Measurements from ENCODE around the gene DMRTB1. TPM values are rescaled to one million over a fixed set of nuclear protein-coding genes. Genes with fewer than 3 reads are reported as not detected.

Gene DMRTB1
- total RNA-seq, 1 experiment from 2014 or later = not detected

DNA sequence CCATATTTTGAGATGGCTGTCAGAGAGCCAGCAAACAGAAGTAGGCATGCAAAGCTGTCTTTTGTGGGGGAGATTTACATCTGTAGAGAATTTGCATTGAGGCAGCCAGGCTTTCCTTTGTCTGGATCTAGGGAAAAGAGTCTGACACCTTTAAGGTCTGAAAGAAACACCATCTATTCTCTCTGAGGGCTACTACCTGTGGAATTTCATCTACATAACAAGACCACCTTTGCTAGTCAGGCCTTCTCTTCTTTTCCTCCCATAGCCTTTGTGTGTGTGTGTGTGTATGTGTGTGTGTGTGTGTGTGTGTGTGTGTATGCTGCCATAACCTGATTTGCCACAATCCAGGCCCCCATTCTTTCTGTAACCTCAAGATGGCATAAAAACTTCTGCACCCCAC, 28.4 kb upstream of the DMRTB1 start:
- H3K4me3 ChIP-seq (replicated peaks in 1 of 2; ENCODE audit: low read depth in 1 of 2, low read length in 2 of 2) = no peak overlapping the region
- intact Hi-C loops (cut with micrococcal nuclease) = no loop called here
- no peaks in the 10 kb centered on the region for H3K9me3 ChIP-seq (ENCODE audit: control insufficient read depth in 1 of 2, insufficient read depth in 1 of 2, low read depth in 1 of 2, low read length in 2 of 2)
- no peak overlapping the region for H3K27ac ChIP-seq (ENCODE audit: low read depth, low read length)
- no peaks in the 10 kb centered on the region for H3K79me2 ChIP-seq (ENCODE audit: insufficient read depth, low read length)
- BruUV-seq (replicated peaks) = no TSS peak
- DNase-seq (ENCODE audit: low read depth, low spot score) (no peak), ATAC-seq (no peak)
- H3K27me3 ChIP-seq (ENCODE audit: insufficient read depth, low read length) = no peaks in the 10 kb centered on the region
- no peak overlapping the region for H2AFZ ChIP-seq (ENCODE audit: low read depth, low read length, poor library complexity, severe bottlenecking)
- no peak overlapping the region for H3K4me2 ChIP-seq (ENCODE audit: low read length)
- RAD21 ChIA-PET (ENCODE audit: low non-redundant PET in 1 of 2, low total read pairs in 2 of 2, uncharacterized antibody in 2 of 2, unreplicated experiment in 2 of 2) = no interaction called here
- H3K36me3 ChIP-seq (ENCODE audit: control insufficient read depth in 1 of 2, insufficient read depth in 2 of 2, low read length in 2 of 2) = no peaks in the 10 kb centered on the region
- no peak overlapping the region for H3K9ac ChIP-seq (ENCODE audit: low read length)
- CTCF ChIA-PET = no interaction called here
- no peaks in the 10 kb centered on the region for H3K9me2 ChIP-seq (ENCODE audit: insufficient read depth)
- H4K20me1 ChIP-seq (ENCODE audit: insufficient read depth) = no peaks in the 10 kb centered on the region
- no peaks in the 10 kb centered on the region for H3K4me1 ChIP-seq (ENCODE audit: control insufficient read depth in 1 of 2, insufficient read depth in 2 of 2, low read length in 2 of 2)
- POLR2A ChIA-PET = no interaction called here
- TF ChIP-seq EZH2phosphoT487 (IDR thresholded peaks at IDR 0.05; ENCODE audit: borderline replicate concordance) (no peak), CEBPB (IDR thresholded peaks at IDR 0.05; ENCODE audit: low read depth) (no peak), YY1 (IDR thresholded peaks at IDR 0.05; ENCODE audit: extremely low read depth, insufficient replicate concordance, low read depth, low read length) (no peak), ELF1 (IDR thresholded peaks at IDR 0.05; ENCODE audit: borderline replicate concordance, low read depth) (no peak), JUND (IDR thresholded peaks at IDR 0.05) (no peak), TCF7L2 (IDR thresholded peaks at IDR 0.05; ENCODE audit: borderline replicate concordance, extremely low read depth, insufficient read depth, insufficient read length) (no peak), ZNF274 (IDR thresholded peaks at IDR 0.05; ENCODE audit: low read depth, low read length) (no peak), ZFX (IDR thresholded peaks at IDR 0.05) (no peak), POLR2A (IDR thresholded peaks at IDR 0.05; ENCODE audit: borderline replicate concordance, extremely low read depth, insufficient read depth, insufficient read length) (no peak)
- TF ChIP-seq, protein P1, sequence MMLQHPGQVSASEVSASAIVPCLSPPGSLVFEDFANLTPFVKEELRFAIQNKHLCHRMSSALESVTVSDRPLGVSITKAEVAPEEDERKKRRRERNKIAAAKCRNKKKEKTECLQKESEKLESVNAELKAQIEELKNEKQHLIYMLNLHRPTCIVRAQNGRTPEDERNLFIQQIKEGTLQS (IDR thresholded peaks at IDR 0.05) = no peak
- TF ChIP-seq, protein P2, sequence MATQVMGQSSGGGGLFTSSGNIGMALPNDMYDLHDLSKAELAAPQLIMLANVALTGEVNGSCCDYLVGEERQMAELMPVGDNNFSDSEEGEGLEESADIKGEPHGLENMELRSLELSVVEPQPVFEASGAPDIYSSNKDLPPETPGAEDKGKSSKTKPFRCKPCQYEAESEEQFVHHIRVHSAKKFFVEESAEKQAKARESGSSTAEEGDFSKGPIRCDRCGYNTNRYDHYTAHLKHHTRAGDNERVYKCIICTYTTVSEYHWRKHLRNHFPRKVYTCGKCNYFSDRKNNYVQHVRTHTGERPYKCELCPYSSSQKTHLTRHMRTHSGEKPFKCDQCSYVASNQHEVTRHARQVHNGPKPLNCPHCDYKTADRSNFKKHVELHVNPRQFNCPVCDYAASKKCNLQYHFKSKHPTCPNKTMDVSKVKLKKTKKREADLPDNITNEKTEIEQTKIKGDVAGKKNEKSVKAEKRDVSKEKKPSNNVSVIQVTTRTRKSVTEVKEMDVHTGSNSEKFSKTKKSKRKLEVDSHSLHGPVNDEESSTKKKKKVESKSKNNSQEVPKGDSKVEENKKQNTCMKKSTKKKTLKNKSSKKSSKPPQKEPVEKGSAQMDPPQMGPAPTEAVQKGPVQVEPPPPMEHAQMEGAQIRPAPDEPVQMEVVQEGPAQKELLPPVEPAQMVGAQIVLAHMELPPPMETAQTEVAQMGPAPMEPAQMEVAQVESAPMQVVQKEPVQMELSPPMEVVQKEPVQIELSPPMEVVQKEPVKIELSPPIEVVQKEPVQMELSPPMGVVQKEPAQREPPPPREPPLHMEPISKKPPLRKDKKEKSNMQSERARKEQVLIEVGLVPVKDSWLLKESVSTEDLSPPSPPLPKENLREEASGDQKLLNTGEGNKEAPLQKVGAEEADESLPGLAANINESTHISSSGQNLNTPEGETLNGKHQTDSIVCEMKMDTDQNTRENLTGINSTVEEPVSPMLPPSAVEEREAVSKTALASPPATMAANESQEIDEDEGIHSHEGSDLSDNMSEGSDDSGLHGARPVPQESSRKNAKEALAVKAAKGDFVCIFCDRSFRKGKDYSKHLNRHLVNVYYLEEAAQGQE (IDR thresholded peaks at IDR 0.05; ENCODE audit: low read depth) = no peak
- TF ChIP-seq, protein P3, sequence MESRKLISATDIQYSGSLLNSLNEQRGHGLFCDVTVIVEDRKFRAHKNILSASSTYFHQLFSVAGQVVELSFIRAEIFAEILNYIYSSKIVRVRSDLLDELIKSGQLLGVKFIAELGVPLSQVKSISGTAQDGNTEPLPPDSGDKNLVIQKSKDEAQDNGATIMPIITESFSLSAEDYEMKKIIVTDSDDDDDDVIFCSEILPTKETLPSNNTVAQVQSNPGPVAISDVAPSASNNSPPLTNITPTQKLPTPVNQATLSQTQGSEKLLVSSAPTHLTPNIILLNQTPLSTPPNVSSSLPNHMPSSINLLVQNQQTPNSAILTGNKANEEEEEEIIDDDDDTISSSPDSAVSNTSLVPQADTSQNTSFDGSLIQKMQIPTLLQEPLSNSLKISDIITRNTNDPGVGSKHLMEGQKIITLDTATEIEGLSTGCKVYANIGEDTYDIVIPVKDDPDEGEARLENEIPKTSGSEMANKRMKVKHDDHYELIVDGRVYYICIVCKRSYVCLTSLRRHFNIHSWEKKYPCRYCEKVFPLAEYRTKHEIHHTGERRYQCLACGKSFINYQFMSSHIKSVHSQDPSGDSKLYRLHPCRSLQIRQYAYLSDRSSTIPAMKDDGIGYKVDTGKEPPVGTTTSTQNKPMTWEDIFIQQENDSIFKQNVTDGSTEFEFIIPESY (IDR thresholded peaks at IDR 0.05; ENCODE audit: extremely low read depth, insufficient replicate concordance, low read length) = no peak
